Measurements from ENCODE around the gene PIGK.

- no peak for TF ChIP-seq CTCF (IDR thresholded peaks at IDR 0.05)
- no peak for TF ChIP-seq EP300 (IDR thresholded peaks at IDR 0.05)
Observed at GRCh38 chr1:77121503-77121902, 97.7 kb downstream of the PIGK start.

Measured in tibial nerve (tissue), 4 donors.